Large intestine (tissue), 3 donors: ENCODE data around the gene TMEM51. TPM values are rescaled to one million over a fixed set of nuclear protein-coding genes. Genes with fewer than 3 reads are reported as not detected.

ENCODE experiments used
- DNase-seq, 2 donors: peaks; one replicate each; pipeline versions ENCODE4 v3.0.0 to v3.0.0-alpha.2; 2013
- H3K27ac ChIP-seq: one replicate; pipeline ENCODE4 v1.5.1; 2013; ENCODE audit warnings: low read length
- H3K27me3 ChIP-seq: 2 replicates; pipeline ENCODE4 v1.6.1; 2013; ENCODE audit warnings: low read length; ENCODE audit not compliant: control insufficient read depth, insufficient read depth
- H3K36me3 ChIP-seq: 2 replicates; pipeline ENCODE4 v1.6.1; 2013; ENCODE audit warnings: low read length; ENCODE audit not compliant: control insufficient read depth, insufficient read depth
- H3K4me1 ChIP-seq: one replicate; pipeline ENCODE4 v1.6.1; 2013; ENCODE audit warnings: low read length; ENCODE audit not compliant: control insufficient read depth, insufficient read depth
- H3K4me3 ChIP-seq: one replicate; pipeline ENCODE4 v1.5.1; 2013; ENCODE audit warnings: low read length
- H3K9me3 ChIP-seq: one replicate; pipeline ENCODE4 v1.6.1; 2013; ENCODE audit warnings: mild to moderate bottlenecking, low read depth, low read length, moderate library complexity; ENCODE audit not compliant: control insufficient read depth
- WGBS: methylation state at CpG from one replicate; pipeline ENCODE4 v1.1.5; 2013; ENCODE audit warnings: low lambda C conversion rate; ENCODE audit not compliant: insufficient coverage; 5-methylcytosine and 5-hydroxymethylcytosine counted together
- polyA plus RNA-seq: library from polyadenylated mRNA; unstranded; fragments of 120-200 nt; gene quantifications from one replicate; pipeline ENCODE4 v1.2.1, GENCODE V29; 2013

TMEM51 gene
- polyA plus RNA-seq, 1 donor, result 35.7 TPM

DNA sequence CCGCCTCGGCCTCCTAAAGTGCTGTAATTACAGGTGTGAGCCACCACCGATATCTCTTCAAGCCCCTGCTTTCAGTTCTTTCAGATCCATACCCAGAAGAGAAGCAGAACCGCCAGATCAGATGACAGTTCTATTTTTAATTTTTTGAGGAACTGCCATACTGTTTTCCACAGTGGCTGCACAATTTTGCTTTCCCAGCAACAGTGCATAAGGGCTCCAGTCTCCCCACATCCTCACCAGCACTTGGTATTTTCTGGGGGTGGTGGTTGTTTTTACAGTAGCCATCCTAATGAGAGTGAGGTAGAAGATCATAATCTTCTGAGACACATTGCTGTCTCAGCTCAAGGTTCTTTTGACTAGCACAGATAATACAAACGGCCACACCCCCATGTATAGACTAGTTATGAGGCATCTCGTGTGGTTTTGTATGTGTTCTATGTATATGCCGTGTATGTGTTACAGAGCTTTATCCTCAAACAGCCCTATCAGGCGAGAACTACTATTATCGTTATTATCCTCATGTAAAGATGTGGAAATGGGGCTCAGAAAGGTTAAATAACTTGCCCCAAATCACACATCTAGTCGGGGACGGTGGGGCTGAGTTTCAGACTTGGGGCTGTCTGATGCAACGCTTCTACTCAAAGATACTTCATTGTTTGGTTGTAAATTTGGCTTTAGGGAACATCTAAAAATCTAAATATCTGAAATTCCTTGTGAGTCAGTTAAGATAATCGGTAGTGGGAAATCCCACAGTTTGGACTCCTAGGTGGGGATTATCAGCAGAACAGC lies 105.5 kb downstream of the TMEM51 start:
- Histone ChIP-seq H3K9me3 (no peaks in the 10 kb centered on the region), H3K27me3 (no peaks in the 10 kb centered on the region), H3K4me3 (no peak overlapping the region), H3K27ac (no peak overlapping the region), H3K36me3 (no peaks in the 10 kb centered on the region), H3K4me1 (no peaks in the 10 kb centered on the region)
- no peak for DNase-seq
- no CpG with 5 or more reads among the region's 13 CpGs for WGBS

DNA sequence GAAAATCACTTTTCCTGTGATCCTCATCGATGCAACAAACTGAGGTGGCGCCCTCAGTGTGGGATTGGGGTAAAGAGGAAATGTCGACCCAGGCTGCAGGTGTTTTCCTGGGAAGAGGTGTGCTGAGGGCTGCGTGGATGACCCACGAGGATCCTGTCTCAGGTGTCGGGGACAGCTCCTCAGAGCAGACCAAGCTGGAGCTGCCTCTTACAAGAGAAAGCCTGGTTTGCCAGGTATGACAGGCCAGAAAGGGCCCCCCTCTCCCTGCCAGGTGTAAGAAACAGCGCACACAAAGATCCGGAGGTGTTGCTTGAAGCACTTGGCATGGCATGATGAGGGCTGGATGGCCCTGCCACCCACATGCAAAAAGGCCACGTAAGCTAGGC lies 106.1 kb downstream of the TMEM51 start:
- H3K27ac ChIP-seq, result no peak overlapping the region
- no CpG with 5 or more reads among the region's 9 CpGs for WGBS
- no peaks in the 10 kb centered on the region for H3K4me1 ChIP-seq
- H3K9me3 ChIP-seq, result no peaks in the 10 kb centered on the region
- H3K4me3 ChIP-seq, result no peak overlapping the region
- no peak for DNase-seq
- H3K36me3 ChIP-seq, result no peaks in the 10 kb centered on the region
- no peaks in the 10 kb centered on the region for H3K27me3 ChIP-seq

DNA sequence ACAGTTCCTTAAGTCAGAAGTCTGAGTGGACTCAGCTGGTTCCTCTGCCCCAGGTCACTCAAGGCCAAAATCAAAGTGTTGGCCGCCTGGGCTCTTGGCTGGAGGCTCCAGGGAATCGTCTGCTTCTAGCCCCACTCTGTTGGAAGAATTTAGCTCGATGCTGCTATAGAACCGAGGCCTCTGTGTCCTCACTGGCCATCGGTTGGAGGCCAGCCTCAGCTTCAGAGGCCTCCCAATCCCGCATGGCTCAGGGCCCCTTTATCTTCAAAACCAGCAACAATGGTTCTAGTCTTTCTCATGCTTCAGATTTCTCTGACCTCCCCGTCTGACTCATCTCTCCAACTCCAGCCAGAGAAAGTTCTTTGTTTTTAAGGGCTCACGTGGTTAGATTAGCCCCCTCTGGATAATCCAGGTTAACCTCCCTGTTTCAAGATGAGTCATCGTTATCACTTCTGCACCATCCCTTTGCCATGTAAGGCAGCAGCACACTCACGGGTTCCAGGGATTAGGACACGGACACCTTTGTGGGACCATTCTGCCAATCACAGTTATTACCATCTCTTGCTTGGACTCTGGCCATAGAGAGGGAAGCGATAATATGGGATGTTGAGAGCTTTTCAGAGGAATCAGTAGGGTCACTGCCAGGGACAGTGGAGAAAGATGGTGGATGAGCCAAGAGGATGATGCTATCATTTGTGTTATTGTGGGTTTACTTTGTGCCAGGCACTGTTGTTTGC lies 107.0 kb downstream of the TMEM51 start:
- no peak overlapping the region for H3K4me3 ChIP-seq
- no peaks in the 10 kb centered on the region for H3K4me1 ChIP-seq
- no peak overlapping the region for H3K27ac ChIP-seq
- no peaks in the 10 kb centered on the region for H3K9me3 ChIP-seq
- H3K27me3 ChIP-seq, result no peaks in the 10 kb centered on the region
- no peaks in the 10 kb centered on the region for H3K36me3 ChIP-seq
- WGBS, result no CpG with 5 or more reads among the region's 12 CpGs
- DNase-seq, result no peak

DNA sequence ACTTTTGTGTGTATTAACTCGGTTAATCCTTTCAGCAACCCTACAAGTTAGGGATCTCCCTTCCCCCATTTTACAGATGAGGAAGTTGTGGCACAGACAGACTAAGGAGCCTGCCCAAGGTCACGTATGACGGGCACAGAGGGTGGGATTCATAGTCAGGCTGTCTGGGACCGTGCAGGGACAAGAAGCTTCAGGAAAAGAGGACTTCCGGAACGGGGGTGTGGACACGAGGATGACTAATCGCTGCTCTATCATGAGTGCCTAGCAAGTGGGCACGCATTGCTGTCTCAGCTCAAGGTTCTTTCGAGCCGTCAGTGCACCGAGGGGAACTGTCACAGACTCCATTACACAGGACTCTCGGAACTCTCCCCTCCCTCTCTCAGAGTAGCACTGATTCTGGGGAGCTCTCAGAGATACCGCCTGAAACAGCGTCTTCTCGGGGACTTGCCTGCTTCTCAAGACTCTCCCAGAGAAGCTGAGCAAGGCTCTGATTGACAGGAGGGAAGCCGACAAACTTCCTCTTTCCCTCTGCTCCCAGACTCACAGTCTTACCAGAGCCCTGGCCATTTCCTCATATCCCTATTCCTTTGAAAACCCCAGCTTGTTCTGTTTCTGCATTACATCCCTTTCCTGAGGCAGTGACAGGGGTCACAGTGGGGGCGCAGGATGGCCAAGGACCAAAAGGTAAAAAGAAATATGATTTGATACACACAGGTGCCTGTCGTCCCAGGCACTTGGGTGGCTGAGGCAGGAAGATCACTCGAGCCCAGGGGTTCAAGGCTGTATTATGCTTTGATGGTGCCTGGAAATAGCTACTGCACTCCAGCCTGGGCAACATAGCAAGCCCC lies 107.8 kb downstream of the TMEM51 start:
- Histone ChIP-seq H3K4me3 (no peak overlapping the region), H3K9me3 (no peaks in the 10 kb centered on the region), H3K36me3 (no peaks in the 10 kb centered on the region), H3K27me3 (no peaks in the 10 kb centered on the region), H3K4me1 (no peaks in the 10 kb centered on the region), H3K27ac (no peak overlapping the region)
- 40% methylated on average over 2 of the region's 20 CpGs for WGBS
- DNase-seq, result peak; percentile 12 to 48

DNA sequence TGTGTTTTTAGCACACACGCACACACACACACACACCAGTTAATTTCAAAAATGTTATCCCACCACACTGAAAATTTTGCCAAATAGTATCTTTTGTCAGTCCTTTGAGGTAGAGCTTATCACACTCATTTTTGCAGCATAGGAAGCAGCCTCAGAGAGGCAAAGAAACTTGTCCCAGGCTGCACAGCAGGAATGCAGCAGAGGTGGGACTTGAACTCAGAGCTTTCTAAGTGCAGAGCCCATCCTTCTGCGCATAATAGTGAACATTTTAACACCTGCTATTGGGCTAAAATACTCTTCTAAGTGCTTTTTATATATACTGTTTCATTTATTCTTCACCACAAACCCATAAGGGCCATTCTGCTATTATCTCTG lies 108.4 kb downstream of the TMEM51 start:
- no peaks in the 10 kb centered on the region for H3K36me3 ChIP-seq
- no peak overlapping the region for H3K4me3 ChIP-seq
- no peaks in the 10 kb centered on the region for H3K4me1 ChIP-seq
- 100% methylated on average over 1 of the region's 2 CpGs for WGBS
- no peak for DNase-seq
- H3K27ac ChIP-seq, result no peak overlapping the region
- H3K27me3 ChIP-seq, result no peaks in the 10 kb centered on the region
- no peaks in the 10 kb centered on the region for H3K9me3 ChIP-seq

DNA sequence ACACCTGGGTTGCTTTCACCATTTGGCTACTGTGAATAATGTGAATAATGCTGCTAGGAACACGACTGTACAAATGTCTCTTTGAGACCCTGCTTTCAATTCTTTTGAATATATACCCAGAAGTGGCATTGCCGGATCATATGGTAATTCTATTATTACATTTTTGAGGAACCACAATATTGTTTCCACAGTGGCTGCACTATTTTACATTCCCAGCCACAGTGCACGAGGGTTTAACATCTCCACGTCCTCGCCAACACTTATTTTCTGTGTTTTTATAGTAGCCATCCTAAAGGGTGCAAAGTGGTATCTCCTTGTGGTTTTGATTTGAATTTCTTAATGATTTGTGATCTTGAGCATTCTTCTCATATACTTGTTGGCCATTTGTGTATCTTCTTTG lies 109.2 kb downstream of the TMEM51 start:
- H3K36me3 ChIP-seq, result no peaks in the 10 kb centered on the region
- H3K27ac ChIP-seq, result no peak overlapping the region
- no peaks in the 10 kb centered on the region for H3K4me1 ChIP-seq
- WGBS, result 93% methylated on average over 3 of the region's 5 CpGs
- H3K9me3 ChIP-seq, result no peaks in the 10 kb centered on the region
- H3K4me3 ChIP-seq, result no peak overlapping the region
- no peak for DNase-seq
- H3K27me3 ChIP-seq, result no peaks in the 10 kb centered on the region

DNA sequence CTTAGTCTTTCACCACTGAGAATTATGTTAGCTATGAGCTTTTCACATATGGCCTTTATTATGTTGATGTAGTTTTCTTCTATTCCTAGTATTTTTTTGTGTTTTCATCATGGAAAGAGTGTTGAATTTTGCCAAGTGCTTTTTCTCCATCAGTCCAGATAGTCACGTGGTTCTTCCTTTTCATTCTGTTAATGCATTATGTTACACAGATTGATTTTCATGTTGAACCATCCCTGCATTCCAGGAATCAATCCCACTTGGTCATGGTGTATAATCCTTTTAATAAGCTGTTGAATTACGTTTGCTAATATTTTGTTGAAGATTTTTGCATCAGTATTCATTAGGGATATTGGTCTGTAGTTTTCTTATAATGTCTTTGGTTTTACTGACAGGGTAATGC lies 111.2 kb downstream of the TMEM51 start:
- Histone ChIP-seq H3K27me3 (no peaks in the 10 kb centered on the region), H3K4me3 (no peak overlapping the region), H3K27ac (no peak overlapping the region), H3K4me1 (no peaks in the 10 kb centered on the region), H3K36me3 (no peaks in the 10 kb centered on the region), H3K9me3 (no peaks in the 10 kb centered on the region)
- DNase-seq, result no peak
- WGBS, result no CpG with 5 or more reads among the region's 2 CpGs

Other genes with a start within 250 kb of the TMEM51 start
- 0.79 TPM for gene FHAD1, start 93.5 kb downstream of the TMEM51 start, polyA plus RNA-seq